T-cell (primary cell): ENCODE data around the gene BRIX1. TPM values are rescaled to one million over a fixed set of nuclear protein-coding genes. Genes with fewer than 3 reads are reported as not detected.

ENCODE experiments used
- ATAC-seq, 4 experiments: fragments of 200-7000 bp in 3 of 4; fragments of 150-1000 bp in 1 of 4; cut with Tn5 transposase; replicated peaks in 1 of 4; 1 replicate in 3 of 4; 2 replicates in 1 of 4; pipeline ENCODE4 v1.10.0; 2021; ENCODE audit warnings: moderate library complexity in 3 of 4, mild to moderate bottlenecking in 2 of 4, moderate number of reproducible peaks in 1 of 4
- CTCF ChIA-PET, 2 donors: fragments of 300-600 bp; sonication (Branson Sonifier 250); formaldehyde crosslinking; loops; one replicate each; lab custom pipeline; 2022; ENCODE audit warnings: antibody characterized with exemption in 2 of 2; lab: Charles Lee
- POLR2A ChIA-PET, 2 donors: fragments of 300-600 bp; sonication (Branson Sonifier 250); formaldehyde crosslinking; loops; one replicate each; lab custom pipeline; 2022; ENCODE audit warnings: antibody characterized with exemption in 2 of 2; lab: Charles Lee
- DNase-seq, 35 experiments: peaks; one replicate each; pipeline versions ENCODE4 v3.0.0 to v3.0.0-alpha.2; 2013 to 2023
- H3K27ac ChIP-seq: one replicate; pipeline ENCODE4 v1.5.1; 2013; ENCODE audit warnings: low read length
- H3K27me3 ChIP-seq, 2 experiments: replicated peaks in 1 of 2; 1 replicate in 1 of 2; 2 replicates in 1 of 2; pipeline versions ENCODE4 v1.6.1 to v1.7.0; 2013; ENCODE audit warnings: low read length in 1 of 2, mixed read lengths in 1 of 2; ENCODE audit not compliant: control insufficient read depth in 2 of 2, insufficient read depth in 2 of 2; ENCODE audit errors: extremely low read depth in 1 of 2
- H3K36me3 ChIP-seq, 2 donors: 1 replicate in 1 of 2; 2 replicates in 1 of 2; pipeline versions ENCODE4 v1.6.1 to v1.7.0; 2013; ENCODE audit warnings: low read length in 1 of 2; ENCODE audit not compliant: control insufficient read depth in 2 of 2, insufficient read depth in 1 of 2; ENCODE audit errors: extremely low read depth in 1 of 2
- H3K4me1 ChIP-seq, 2 experiments: 1 replicate in 1 of 2; 2 replicates in 1 of 2; pipeline versions ENCODE4 v1.6.1 to v1.7.0; 2013; ENCODE audit warnings: low read length in 2 of 2, mixed read lengths in 1 of 2; ENCODE audit not compliant: insufficient read depth in 2 of 2, control insufficient read depth in 1 of 2; ENCODE audit errors: extremely low read depth in 1 of 2
- H3K4me3 ChIP-seq, 2 donors: 1 replicate in 1 of 2; 2 replicates in 1 of 2; pipeline versions ENCODE4 v1.5.1 to v1.7.0; 2013; ENCODE audit warnings: mild to moderate bottlenecking in 2 of 2, low read length in 1 of 2, moderate library complexity in 1 of 2; ENCODE audit not compliant: control insufficient read depth in 1 of 2; ENCODE audit errors: extremely low read depth in 1 of 2
- H3K9me3 ChIP-seq: 2 replicates; pipeline ENCODE4 v1.7.0; 2013
- H3K27ac Mint-ChIP-seq, 2 donors: one replicate each; pipeline ENCODE4 v1.8.0; 2020 to 2021; ENCODE audit warnings: mild to moderate bottlenecking in 2 of 2, mixed read lengths in 2 of 2
- H3K27me3 Mint-ChIP-seq, 2 donors: one replicate each; pipeline ENCODE4 v1.8.0; 2021 to 2022; ENCODE audit warnings: mixed read lengths in 2 of 2
- H3K36me3 Mint-ChIP-seq: one replicate; pipeline ENCODE4 v1.8.0; 2021; ENCODE audit warnings: mixed read lengths
- H3K4me1 Mint-ChIP-seq, 3 donors: one replicate each; pipeline ENCODE4 v1.8.0; 2020 to 2022; ENCODE audit warnings: mixed read lengths in 3 of 3, mild to moderate bottlenecking in 1 of 3
- H3K4me3 Mint-ChIP-seq, 3 donors: one replicate each; pipeline ENCODE4 v1.8.0; 2020 to 2022; ENCODE audit warnings: mild to moderate bottlenecking in 3 of 3, mixed read lengths in 3 of 3, moderate library complexity in 3 of 3
- H3K9me3 Mint-ChIP-seq, 3 donors: one replicate each; pipeline ENCODE4 v1.8.0; 2020 to 2022; ENCODE audit warnings: mixed read lengths in 3 of 3
- whole genome bisulfite sequencing: methylation state at CpG from one replicate; pipeline ENCODE4 v1.1.5; 2013; ENCODE audit warnings: missing lambda C conversion rate; ENCODE audit not compliant: insufficient coverage; 5-methylcytosine and 5-hydroxymethylcytosine counted together
- total RNA-seq, 35 experiments: library from RNA in 6 of 35; stranded (reverse) in 6 of 35; fragments of 120-200 nt in 1 of 35; gene quantifications; one replicate each; pipeline versions ENCODE4 v1.2.1 to v1.2.4 and lab custom pipeline; 2013 to 2026

BRIX1 gene
- total RNA-seq, 5 donors from 2014 or later (not counting 1 experiment from before 2014, with no cell fraction given), result 24.4 to 26.2 (median 24.4) TPM

DNA sequence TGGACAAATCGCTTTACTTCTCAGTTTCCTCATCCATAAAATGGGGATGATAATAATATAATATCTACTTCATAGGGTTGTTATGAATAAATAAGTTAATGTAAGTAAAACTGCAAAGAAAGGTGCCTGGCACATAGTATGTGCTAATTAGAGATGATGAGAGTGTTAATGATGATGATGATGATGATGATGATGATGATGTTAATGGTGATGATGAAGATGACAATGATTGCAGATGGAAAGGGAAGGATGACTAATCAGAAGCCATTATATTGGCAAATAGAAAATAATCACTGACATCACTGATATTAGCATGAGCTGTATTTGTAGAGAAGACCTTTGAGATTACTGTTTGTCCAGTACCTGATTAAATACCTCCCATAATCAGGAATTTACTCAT lies 20.8 kb upstream of the BRIX1 start:
- ATAC-seq, result no peak
- H3K27ac ChIP-seq, result no peak overlapping the region
- no peak for DNase-seq
- H3K27me3 Mint-ChIP-seq, result no peaks in the 10 kb centered on the region
- ChIA-PET CTCF (interaction anchor here in 1 of 2 donors (1.0 kb wide), 1 partner anchor 419 kb away, joined by 3 read pairs; no protein-coding TSS in a partner anchor), POLR2A (interaction anchor here in 1 of 2 donors (0.5 kb wide), 1 partner anchor 373 kb away, joined by 4 read pairs; no protein-coding TSS in a partner anchor)
- no peak overlapping the region for H3K27ac Mint-ChIP-seq
- no peaks in the 10 kb centered on the region for H3K36me3 Mint-ChIP-seq
- H3K9me3 Mint-ChIP-seq, result no peaks in the 10 kb centered on the region
- H3K36me3 ChIP-seq, result no peaks in the 10 kb centered on the region
- no peaks in the 10 kb centered on the region for H3K4me1 ChIP-seq
- no peaks in the 10 kb centered on the region for H3K9me3 ChIP-seq
- H3K4me3 Mint-ChIP-seq, result no peak overlapping the region
- no peak overlapping the region for H3K4me3 ChIP-seq
- no peaks in the 10 kb centered on the region for H3K27me3 ChIP-seq
- no peaks in the 10 kb centered on the region for H3K4me1 Mint-ChIP-seq
- WGBS, result no CpG with 5 or more reads among the region's 1 CpG

DNA sequence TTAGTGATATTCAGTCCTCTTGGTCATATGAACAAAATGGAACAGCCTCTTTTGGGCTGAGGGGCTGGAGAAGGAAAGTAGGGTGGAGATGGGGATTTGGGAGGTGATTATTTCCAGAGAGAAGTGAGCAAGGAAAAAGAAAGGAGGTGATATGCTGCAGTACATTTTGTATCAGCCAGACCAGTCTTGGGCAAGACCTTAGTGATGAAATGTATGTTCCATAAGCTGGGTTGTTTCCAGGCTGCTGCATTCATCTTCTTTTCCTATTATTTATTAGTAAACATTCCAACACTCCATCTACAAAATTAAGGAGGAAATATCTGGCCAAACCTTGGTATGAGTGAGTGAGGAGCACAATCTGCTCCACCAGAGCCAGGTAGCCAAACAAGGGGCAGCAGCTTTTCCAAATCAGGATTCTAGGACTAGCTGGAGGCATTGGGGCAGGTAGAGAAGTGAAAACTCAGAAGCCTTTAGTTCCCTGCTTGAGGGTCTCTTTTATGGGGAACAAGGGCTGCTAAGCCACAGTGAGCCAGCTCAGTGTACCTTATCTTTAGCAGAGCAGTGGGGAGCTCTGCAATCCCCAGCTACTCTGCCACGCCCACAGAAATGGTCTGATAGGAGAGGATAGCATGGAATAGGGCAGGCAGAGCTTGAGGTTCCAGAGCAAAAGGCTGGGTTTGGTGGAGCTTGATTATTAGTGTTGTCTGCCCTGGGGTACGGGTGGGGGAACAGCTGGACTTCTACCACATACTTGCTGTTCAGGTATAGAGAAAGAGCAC lies 19.7 kb upstream of the BRIX1 start:
- Histone ChIP-seq H3K4me1 (no peaks in the 10 kb centered on the region), H3K4me3 (no peak overlapping the region), H3K36me3 (no peaks in the 10 kb centered on the region), H3K27me3 (no peaks in the 10 kb centered on the region), H3K9me3 (no peaks in the 10 kb centered on the region), H3K27ac (no peak overlapping the region)
- no peak overlapping the region for H3K27ac Mint-ChIP-seq
- H3K9me3 Mint-ChIP-seq, result no peaks in the 10 kb centered on the region
- DNase-seq (no peak), ATAC-seq (no peak)
- H3K4me1 Mint-ChIP-seq, result no peaks in the 10 kb centered on the region
- no peaks in the 10 kb centered on the region for H3K27me3 Mint-ChIP-seq
- POLR2A ChIA-PET, result no interaction called here
- 100% methylated on average over 2 of the region's 2 CpGs for WGBS
- CTCF ChIA-PET, result interaction anchor here (0.6 to 4.0 kb wide), 5 partner anchors 10 to 420 kb away, joined by 3 to 29 read pairs (median 3); no protein-coding TSS in a partner anchor
- no peaks in the 10 kb centered on the region for H3K36me3 Mint-ChIP-seq
- no peak overlapping the region for H3K4me3 Mint-ChIP-seq

DNA sequence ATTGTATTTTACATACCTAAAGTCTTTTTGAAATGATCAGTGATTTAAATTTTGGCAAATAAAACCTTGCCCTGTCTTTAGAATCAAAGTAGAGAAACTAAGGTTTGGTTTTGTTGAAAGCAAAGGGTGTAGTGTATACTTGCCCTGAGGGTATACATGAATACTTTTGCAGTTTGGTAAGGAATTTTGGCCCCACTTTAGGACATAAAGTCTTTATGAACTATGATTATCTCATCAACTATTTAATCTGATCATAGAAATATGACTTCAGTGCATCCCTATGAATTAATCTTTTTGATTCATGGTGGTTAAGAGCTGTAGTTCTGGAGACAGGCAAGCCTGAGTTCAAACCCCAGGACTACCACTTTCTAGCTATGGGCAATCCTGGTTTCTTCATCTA lies 17.9 kb upstream of the BRIX1 start:
- Mint-ChIP-seq H3K36me3 (no peaks in the 10 kb centered on the region), H3K4me1 (no peaks in the 10 kb centered on the region), H3K27ac (no peak overlapping the region), H3K9me3 (no peaks in the 10 kb centered on the region), H3K4me3 (no peak overlapping the region), H3K27me3 (no peaks in the 10 kb centered on the region)
- H3K27me3 ChIP-seq, result no peaks in the 10 kb centered on the region
- POLR2A ChIA-PET, result no interaction called here
- ATAC-seq, result no peak
- CTCF ChIA-PET, result interaction anchor here (1.4 to 4.0 kb wide), 6 partner anchors 49 to 413 kb away, joined by 3 to 29 read pairs (median 7); no protein-coding TSS in a partner anchor
- H3K4me3 ChIP-seq, result no peak overlapping the region
- no peaks in the 10 kb centered on the region for H3K9me3 ChIP-seq
- H3K36me3 ChIP-seq, result no peaks in the 10 kb centered on the region
- no peak overlapping the region for H3K27ac ChIP-seq
- no peaks in the 10 kb centered on the region for H3K4me1 ChIP-seq
- DNase-seq, result no peak

DNA sequence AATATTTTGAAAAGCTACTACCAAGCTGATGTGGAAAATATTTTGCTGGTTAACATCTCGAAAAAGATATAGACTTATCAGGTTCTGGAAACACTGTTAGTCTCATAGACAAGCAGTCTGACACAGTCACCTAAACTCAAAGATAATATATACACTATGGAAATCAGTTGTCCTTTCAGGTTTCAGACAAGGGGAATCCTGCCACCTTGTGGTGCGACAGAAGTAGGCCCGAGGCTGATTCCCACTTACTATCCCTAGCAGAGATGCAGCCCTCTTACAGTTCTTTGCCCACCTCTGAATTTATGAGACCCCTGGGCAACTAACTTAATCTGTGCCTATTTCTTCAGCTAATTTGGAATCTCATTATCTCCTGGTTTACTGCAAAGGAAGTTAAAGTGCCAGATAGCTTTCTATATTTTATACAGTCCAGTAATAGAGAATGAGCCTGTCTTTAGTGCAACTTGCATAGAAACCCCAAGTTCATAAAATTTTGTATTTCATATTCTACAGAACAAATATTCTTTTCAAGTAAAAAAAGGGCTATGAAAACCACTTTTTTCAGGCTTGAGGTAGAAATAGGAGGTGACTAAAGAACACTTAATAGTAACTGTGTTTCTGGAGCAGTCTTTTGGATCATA lies 17.1 kb upstream of the BRIX1 start:
- Histone ChIP-seq H3K27me3 (no peaks in the 10 kb centered on the region), H3K4me1 (no peaks in the 10 kb centered on the region), H3K27ac (no peak overlapping the region), H3K9me3 (no peaks in the 10 kb centered on the region), H3K36me3 (no peaks in the 10 kb centered on the region), H3K4me3 (no peak overlapping the region)
- Mint-ChIP-seq H3K36me3 (no peaks in the 10 kb centered on the region), H3K9me3 (no peaks in the 10 kb centered on the region), H3K27me3 (no peaks in the 10 kb centered on the region), H3K27ac (no peak overlapping the region), H3K4me1 (no peaks in the 10 kb centered on the region), H3K4me3 (no peak overlapping the region)
- WGBS, result 5% methylated on average over 2 of the region's 3 CpGs
- DNase-seq, result peak; percentile 2 to 77 (median 43)
- peak; percentile 64 to 75 (median 70) for ATAC-seq
- CTCF ChIA-PET, result interaction anchor here (0.7 to 4.0 kb wide), 14 partner anchors 13 to 424 kb away, joined by 3 to 29 read pairs (median 4); partner anchors contain the start of genes BRIX1 (in 1 of the 2) and RAD1 (in 1 of the 2)
- POLR2A ChIA-PET, result interaction anchor here in 1 of 2 donors (0.6 kb wide), 1 partner anchor 1376 kb away, joined by 3 read pairs; no protein-coding TSS in a partner anchor

DNA sequence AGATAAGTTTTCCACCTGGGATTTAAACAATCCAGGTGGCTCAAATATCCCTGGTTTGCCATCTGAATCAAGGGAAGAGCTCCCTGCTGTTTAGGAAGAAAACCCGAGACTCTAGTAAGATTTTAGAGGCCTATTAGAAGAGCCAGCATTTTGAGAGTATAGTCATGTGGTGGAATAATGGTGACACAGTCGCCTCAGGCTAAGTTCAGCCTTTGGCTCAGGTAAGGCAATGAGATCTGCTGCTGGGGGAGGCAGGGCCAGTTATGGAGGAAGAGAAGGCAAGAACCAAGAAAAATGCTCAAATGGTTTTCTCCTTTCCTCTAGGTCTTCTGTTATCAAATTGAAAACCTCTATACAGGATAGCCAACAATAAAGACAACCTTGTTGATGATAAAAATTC lies 16.4 kb upstream of the BRIX1 start:
- Histone ChIP-seq H3K27ac (no peak overlapping the region), H3K27me3 (no peaks in the 10 kb centered on the region), H3K4me1 (no peaks in the 10 kb centered on the region), H3K36me3 (no peaks in the 10 kb centered on the region), H3K4me3 (no peak overlapping the region), H3K9me3 (no peaks in the 10 kb centered on the region)
- Mint-ChIP-seq H3K4me1 (no peaks in the 10 kb centered on the region), H3K36me3 (no peaks in the 10 kb centered on the region), H3K4me3 (no peak overlapping the region), H3K27ac (no peak overlapping the region), H3K9me3 (no peaks in the 10 kb centered on the region), H3K27me3 (no peaks in the 10 kb centered on the region)
- ATAC-seq, result no peak
- DNase-seq, result no peak
- WGBS, result 88% methylated on average over 2 of the region's 2 CpGs
- ChIA-PET CTCF (interaction anchor here (0.7 to 4.0 kb wide), 13 partner anchors 16 to 424 kb away, joined by 3 to 29 read pairs (median 4); partner anchors contain the start of genes BRIX1 (in 1 of the 2) and RAD1 (in 1 of the 2)), POLR2A (interaction anchor here in 1 of 2 donors (0.6 kb wide), 1 partner anchor 1376 kb away, joined by 3 read pairs; no protein-coding TSS in a partner anchor)

DNA sequence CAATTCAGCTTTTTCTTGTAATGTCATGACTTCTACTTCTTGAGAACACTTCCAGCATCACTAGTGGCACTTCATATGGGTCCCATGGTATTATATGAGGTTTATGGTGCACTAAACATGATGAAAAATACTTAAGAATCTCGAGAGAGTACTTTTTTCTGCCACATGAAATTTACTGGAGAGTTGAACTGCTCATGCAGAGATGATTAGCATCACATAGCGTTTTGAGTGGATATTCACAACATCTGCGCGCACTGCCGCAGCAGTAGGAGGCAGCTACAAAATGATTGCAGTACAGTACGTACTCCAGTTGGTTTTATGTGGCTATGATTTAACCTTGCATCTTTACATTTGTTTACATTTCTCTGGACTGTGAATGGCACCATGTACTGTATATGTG lies 14.9 kb upstream of the BRIX1 start:
- 96% methylated on average over 5 of the region's 6 CpGs for WGBS
- H3K27me3 Mint-ChIP-seq, result no peaks in the 10 kb centered on the region
- H3K4me3 Mint-ChIP-seq, result no peak overlapping the region
- ChIA-PET CTCF (interaction anchor here (0.5 to 0.9 kb wide), 2 partner anchors 377 to 829 kb away, joined by 4 read pairs; no protein-coding TSS in a partner anchor), POLR2A (no interaction called here)
- H3K4me1 ChIP-seq, result no peaks in the 10 kb centered on the region
- no peak overlapping the region for H3K27ac ChIP-seq
- H3K36me3 ChIP-seq, result peaks cover 4 to 5% of the 10 kb centered on the region in 2 donors
- DNase-seq (no peak), ATAC-seq (no peak)
- no peaks in the 10 kb centered on the region for H3K9me3 ChIP-seq
- H3K27ac Mint-ChIP-seq, result no peak overlapping the region
- no peaks in the 10 kb centered on the region for H3K27me3 ChIP-seq
- peaks cover 5% of the 10 kb centered on the region for H3K36me3 Mint-ChIP-seq
- no peaks in the 10 kb centered on the region for H3K4me1 Mint-ChIP-seq
- H3K9me3 Mint-ChIP-seq, result no peaks in the 10 kb centered on the region
- no peak overlapping the region for H3K4me3 ChIP-seq
